DMS153 treated with DMSO at 0.1 percent for 48 hours (cell line): ENCODE data around the gene SH3TC1.

Source experiments
- DNase-seq: peaks from one replicate; lab custom pipeline; 2025; ENCODE audit not compliant: unreplicated experiment; lab: John Stamatoyannopoulos, UW

Gene SH3TC1

GRCh38 chr4:8228319-8229250 lies 29.5 kb downstream of the SH3TC1 start:
- DNase-seq = no peak

GRCh38 chr4:8229331-8229975 lies 30.4 kb downstream of the SH3TC1 start:
- DNase-seq = no peak

GRCh38 chr4:8230033-8230432 lies 30.9 kb downstream of the SH3TC1 start:
- no peak for DNase-seq

- no peak for DNase-seq
These were observed 31.8 kb downstream of the SH3TC1 start for GRCh38 chr4:8230891-8231290.

- DNase-seq = no peak
These were observed 32.5 kb downstream of the SH3TC1 start for GRCh38 chr4:8231551-8232049.

- no peak for DNase-seq
These were observed 33.7 kb downstream of the SH3TC1 start for GRCh38 chr4:8232748-8233147.

GRCh38 chr4:8233672-8234484 lies 34.8 kb downstream of the SH3TC1 start:
- no peak for DNase-seq

- no peak for DNase-seq
These were observed 35.6 kb downstream of the SH3TC1 start for GRCh38 chr4:8234715-8235114.

- no peak for DNase-seq
These were observed 36.1 kb downstream of the SH3TC1 start for GRCh38 chr4:8235224-8235623.

GRCh38 chr4:8235686-8236085 lies 36.6 kb downstream of the SH3TC1 start:
- no peak for DNase-seq

- DNase-seq = no peak
These were observed 37.2 kb downstream of the SH3TC1 start for GRCh38 chr4:8236106-8236919.

GRCh38 chr4:8236920-8237195 lies 37.8 kb downstream of the SH3TC1 start:
- DNase-seq = no peak

GRCh38 chr4:8237256-8237989 lies 38.3 kb downstream of the SH3TC1 start:
- DNase-seq = no peak

- DNase-seq = no peak
These were observed 39.0 kb downstream of the SH3TC1 start for GRCh38 chr4:8238036-8238511.

GRCh38 chr4:8238515-8239053 lies 39.5 kb downstream of the SH3TC1 start:
- DNase-seq = no peak

GRCh38 chr4:8239226-8239625 lies 40.1 kb downstream of the SH3TC1 start:
- DNase-seq = no peak

- DNase-seq = no peak
These were observed 40.6 kb downstream of the SH3TC1 start for GRCh38 chr4:8239661-8240060.

GRCh38 chr4:8240211-8241041 lies 41.3 kb downstream of the SH3TC1 start:
- DNase-seq = no peak
